ENCODE measurements around the gene GFPT2. TPM values are rescaled to one million over a fixed set of nuclear protein-coding genes. Genes with fewer than 3 reads are reported as not detected.

The GFPT2 gene
- total RNA-seq, 1 experiment from 2014 or later: 1.9 TPM

GRCh38 chr5:180333661-180334060, 19.5 kb downstream of the GFPT2 start:
- DNase-seq (ENCODE audit: low read depth): peak; percentile 80

GRCh38 chr5:180332861-180333260, 20.3 kb downstream of the GFPT2 start:
- no peak for DNase-seq (ENCODE audit: low read depth)

- DNase-seq (ENCODE audit: low read depth): peak; percentile 18
These were observed 21.1 kb downstream of the GFPT2 start for GRCh38 chr5:180332051-180332517.

GRCh38 chr5:180331647-180331950, 21.5 kb downstream of the GFPT2 start:
- DNase-seq (ENCODE audit: low read depth): no peak

GRCh38 chr5:180330810-180331646, 22.1 kb downstream of the GFPT2 start:
- DNase-seq (ENCODE audit: low read depth): peak; percentile 94

GRCh38 chr5:180330270-180330648, 22.9 kb downstream of the GFPT2 start:
- peak; percentile 15 for DNase-seq (ENCODE audit: low read depth)

- DNase-seq (ENCODE audit: low read depth): no peak
These were observed 23.4 kb downstream of the GFPT2 start for GRCh38 chr5:180329606-180330269.

GRCh38 chr5:180329138-180329435, 24.0 kb downstream of the GFPT2 start:
- DNase-seq (ENCODE audit: low read depth): no peak

GRCh38 chr5:180328296-180329137, 24.6 kb downstream of the GFPT2 start:
- peak; percentile 71 for DNase-seq (ENCODE audit: low read depth)

- DNase-seq (ENCODE audit: low read depth): no peak
These were observed 26.1 kb downstream of the GFPT2 start for GRCh38 chr5:180326989-180327565.

GRCh38 chr5:180324601-180324950, 28.6 kb downstream of the GFPT2 start:
- no peak for DNase-seq (ENCODE audit: low read depth)

GRCh38 chr5:180323941-180324600, 29.1 kb downstream of the GFPT2 start:
- no peak for DNase-seq (ENCODE audit: low read depth)

GRCh38 chr5:180323160-180323559, 30.0 kb downstream of the GFPT2 start:
- DNase-seq (ENCODE audit: low read depth): no peak

- no peak for DNase-seq (ENCODE audit: low read depth)
These were observed 34.6 kb downstream of the GFPT2 start for GRCh38 chr5:180318456-180319089.

- no peak for DNase-seq (ENCODE audit: low read depth)
These were observed 36.5 kb downstream of the GFPT2 start for GRCh38 chr5:180316586-180316985.

- DNase-seq (ENCODE audit: low read depth): peak; percentile 28
These were observed 37.3 kb downstream of the GFPT2 start for GRCh38 chr5:180315762-180316212.

GRCh38 chr5:180313677-180314505, 39.2 kb downstream of the GFPT2 start:
- peak; percentile 29 for DNase-seq (ENCODE audit: low read depth)

GRCh38 chr5:180311216-180311615, 41.9 kb downstream of the GFPT2 start:
- DNase-seq (ENCODE audit: low read depth): no peak

GRCh38 chr5:180306796-180307195, 46.3 kb downstream of the GFPT2 start:
- DNase-seq (ENCODE audit: low read depth): no peak

- no peak for DNase-seq (ENCODE audit: low read depth)
These were observed 47.7 kb downstream of the GFPT2 start for GRCh38 chr5:180305481-180305880.

Data from M059J (cell line).